ENCODE results near the gene DDIT4. TPM values are rescaled to one million over a fixed set of nuclear protein-coding genes. Genes with fewer than 3 reads are reported as not detected.

Gene DDIT4
- total and polyA plus RNA-seq, 2 of the 4 experiments (the other 2 are of a cell fraction), result 59.6 to 108 TPM

GRCh38 chr10:72226418-72227027 is 47.2 kb upstream of the DDIT4 start:
- DNase-seq (no peak), ATAC-seq (ENCODE audit: low read depth) (no peak)
- WGBS, 2 experiments (ENCODE audit: extremely low coverage in 2 of 2, insufficient read length in 1 of 2), result 97% methylated on average over 5 of the region's 6 CpGs; no CpG with 5 or more reads in 1 of the 2 experiments
- H3K14ac ChIP-seq (replicated peaks; ENCODE audit: low read depth, low read length), result no peak overlapping the region
- peaks cover 14 to 20% of the 10 kb centered on the region in 2 experiments for H3K79me1 ChIP-seq (ENCODE audit: low read depth in 1 of 2, low read length in 2 of 2)
- no peak overlapping the region for H4K5ac ChIP-seq (ENCODE audit: low read depth, low read length)
- POLR2A ChIA-PET (ENCODE audit: unreplicated experiment), result no interaction called here
- H3K23ac ChIP-seq (ENCODE audit: low read depth, low read length), result no peak overlapping the region
- H2BK20ac ChIP-seq (ENCODE audit: low read depth, low read length), result no peak overlapping the region
- no peak overlapping the region for H2AFZ ChIP-seq (replicated peaks; ENCODE audit: low read length, poor library complexity)
- no peak overlapping the region for H3K4ac ChIP-seq (ENCODE audit: low read depth, low read length)
- CTCF ChIA-PET, result no interaction called here
- no peak overlapping the region for H4K8ac ChIP-seq (ENCODE audit: low read depth in 2 of 2, low read length in 2 of 2)
- no peaks in the 10 kb centered on the region for H3K9me3 ChIP-seq (ENCODE audit: control insufficient read depth, insufficient read depth, low read length)
- in situ Hi-C loops (cut with MboI; ENCODE audit: low sequenced_read_pairs) (no loop called here), dilution Hi-C loops (cut with HindIII; ENCODE audit: low sequenced_read_pairs, unreplicated experiment) (no loop called here), intact Hi-C loops (cut with micrococcal nuclease) (no loop called here)
- no peak overlapping the region for H3K18ac ChIP-seq (ENCODE audit: low read depth, low read length)
- no peak overlapping the region for H3K27ac ChIP-seq (ENCODE audit: insufficient read depth, low read length)
- H4K91ac ChIP-seq (ENCODE audit: insufficient read depth, low read depth, low read length), result no peak overlapping the region
- no peak overlapping the region for H3K9ac ChIP-seq (ENCODE audit: low read depth, low read length)
- H3K4me2 ChIP-seq (ENCODE audit: low read depth, low read length), result no peak overlapping the region
- no peak overlapping the region for H3K4me3 ChIP-seq (ENCODE audit: insufficient read depth, low read depth, low read length)
- H2BK15ac ChIP-seq (ENCODE audit: low read depth, low read length), result no peak overlapping the region
- H2BK5ac ChIP-seq (ENCODE audit: low read depth, low read length, poor library complexity, severe bottlenecking), result no peak overlapping the region
- no peak overlapping the region for H2AK9ac ChIP-seq (replicated peaks; ENCODE audit: low read depth, low read length, poor library complexity)
- H2AK5ac ChIP-seq (ENCODE audit: low read depth, low read length), result no peak overlapping the region
- no peak overlapping the region for H3K56ac ChIP-seq (ENCODE audit: extremely low read depth, insufficient read depth, low read length)
- no peaks in the 10 kb centered on the region for H4K20me1 ChIP-seq (ENCODE audit: insufficient read depth, low read length)
- peaks cover 3% of the 10 kb centered on the region; the same call in 1 of the 2 replicates for H3K4me1 ChIP-seq (ENCODE audit: control insufficient read depth, insufficient read depth, low read length)
- H3K27me3 ChIP-seq (ENCODE audit: control insufficient read depth, insufficient read depth, low read length), result no peaks in the 10 kb centered on the region
- TF ChIP-seq MAFK (IDR thresholded peaks at IDR 0.05; ENCODE audit: low read depth, low read length) (no peak), SMC3 (IDR thresholded peaks at IDR 0.05; ENCODE audit: low read depth, low read length) (no peak), RFX5 (IDR thresholded peaks at IDR 0.05; ENCODE audit: low read depth, low read length) (no peak), RAD21 (IDR thresholded peaks at IDR 0.05; ENCODE audit: low read length) (no peak), USF2 (IDR thresholded peaks at IDR 0.05; ENCODE audit: low read depth, low read length) (no peak), CEBPB (IDR thresholded peaks at IDR 0.05; ENCODE audit: low read depth, low read length) (no peak), CHD1 (IDR thresholded peaks at IDR 0.05; ENCODE audit: low read depth, low read length) (no peak), MAZ (IDR thresholded peaks at IDR 0.05; ENCODE audit: borderline replicate concordance, low read depth, low read length) (no peak), CTCF (conservative IDR thresholded peaks at IDR 0.05; ENCODE audit: low read depth, low read length) (no peak), RCOR1 (IDR thresholded peaks at IDR 0.05; ENCODE audit: insufficient replicate concordance, low read length) (no peak), MXI1 (IDR thresholded peaks at IDR 0.05; ENCODE audit: borderline replicate concordance, low read depth, low read length) (no peak), ELK1 (IDR thresholded peaks at IDR 0.05; ENCODE audit: borderline replicate concordance, low read depth, low read length) (no peak), NFE2L2 (IDR thresholded peaks at IDR 0.05; ENCODE audit: low read depth, low read length) (no peak), BHLHE40 (IDR thresholded peaks at IDR 0.05; ENCODE audit: low read depth, low read length) (no peak), FOS (IDR thresholded peaks at IDR 0.05; ENCODE audit: low read depth, low read length) (no peak), POLR2A (IDR thresholded peaks at IDR 0.05; ENCODE audit: low read depth, low read length) (no peak)
- H3K36me3 ChIP-seq (ENCODE audit: control insufficient read depth, insufficient read depth, low read length), result peaks cover 9% of the 10 kb centered on the region
- 0 out of 2 replicates have a peak, but pooled peaks cover 7% of the 10 kb centered on the region for H3K9me1 ChIP-seq (ENCODE audit: insufficient read depth, low read length)
- no peak overlapping the region for H2BK120ac ChIP-seq (ENCODE audit: low read depth, low read length)
- BruUV-seq (replicated peaks), result no TSS peak
